ENCODE results near the gene DCST2. TPM values are rescaled to one million over a fixed set of nuclear protein-coding genes. Genes with fewer than 3 reads are reported as not detected.

The DCST2 gene
- total RNA-seq, 1 donor from 2014 or later: 0.80 TPM

- H3K27me3 Mint-ChIP-seq (ENCODE audit: low read depth): no peaks in the 10 kb centered on the region
- no peak overlapping the region for H3K27ac Mint-ChIP-seq
- no peak for DNase-seq (ENCODE audit: low spot score)
- H3K36me3 Mint-ChIP-seq (ENCODE audit: low read depth): no peaks in the 10 kb centered on the region
- H3K4me3 Mint-ChIP-seq (ENCODE audit: low read depth): no peak overlapping the region
- no peaks in the 10 kb centered on the region for H3K9me3 Mint-ChIP-seq
- H3K4me1 Mint-ChIP-seq (ENCODE audit: low read depth): no peaks in the 10 kb centered on the region
- intact Hi-C loops (cut with micrococcal nuclease): no loop called here
Observed at GRCh38 chr1:155026154-155026553, 7.4 kb downstream of the DCST2 start.

- no peak overlapping the region for H3K27ac Mint-ChIP-seq
- H3K27me3 Mint-ChIP-seq (ENCODE audit: low read depth): no peaks in the 10 kb centered on the region
- no peaks in the 10 kb centered on the region for H3K9me3 Mint-ChIP-seq
- H3K4me3 Mint-ChIP-seq (ENCODE audit: low read depth): no peak overlapping the region
- peaks cover 9% of the 10 kb centered on the region for H3K36me3 Mint-ChIP-seq (ENCODE audit: low read depth)
- intact Hi-C loops (cut with micrococcal nuclease): no loop called here
- H3K4me1 Mint-ChIP-seq (ENCODE audit: low read depth): peaks cover 8% of the 10 kb centered on the region
- DNase-seq (ENCODE audit: low spot score): no peak
Observed at GRCh38 chr1:155024315-155024714, 9.3 kb downstream of the DCST2 start.

GRCh38 chr1:155023627-155024026 is 10.0 kb downstream of the DCST2 start:
- Mint-ChIP-seq H3K36me3 (ENCODE audit: low read depth) (peaks cover 16% of the 10 kb centered on the region), H3K27me3 (ENCODE audit: low read depth) (no peaks in the 10 kb centered on the region), H3K9me3 (no peaks in the 10 kb centered on the region), H3K4me1 (ENCODE audit: low read depth) (peaks cover 10% of the 10 kb centered on the region), H3K27ac (no peak overlapping the region), H3K4me3 (ENCODE audit: low read depth) (no peak overlapping the region)
- intact Hi-C loops (cut with micrococcal nuclease): no loop called here
- DNase-seq (ENCODE audit: low spot score): no peak

GRCh38 chr1:155022927-155023236 is 10.7 kb downstream of the DCST2 start:
- Mint-ChIP-seq H3K9me3 (no peaks in the 10 kb centered on the region), H3K27ac (no peak overlapping the region), H3K4me1 (ENCODE audit: low read depth) (peaks cover 11% of the 10 kb centered on the region), H3K27me3 (ENCODE audit: low read depth) (no peaks in the 10 kb centered on the region), H3K36me3 (ENCODE audit: low read depth) (peaks cover 23% of the 10 kb centered on the region), H3K4me3 (ENCODE audit: low read depth) (no peak overlapping the region)
- no peak for DNase-seq (ENCODE audit: low spot score)
- intact Hi-C loops (cut with micrococcal nuclease): no loop called here

- Mint-ChIP-seq H3K27me3 (ENCODE audit: low read depth) (no peaks in the 10 kb centered on the region), H3K4me1 (ENCODE audit: low read depth) (peaks cover 15% of the 10 kb centered on the region), H3K9me3 (no peaks in the 10 kb centered on the region), H3K36me3 (ENCODE audit: low read depth) (peaks cover 28% of the 10 kb centered on the region), H3K4me3 (ENCODE audit: low read depth) (no peak overlapping the region), H3K27ac (no peak overlapping the region)
- DNase-seq (ENCODE audit: low spot score): no peak
- intact Hi-C loops (cut with micrococcal nuclease): no loop called here
Observed at GRCh38 chr1:155022136-155022926, 11.2 kb downstream of the DCST2 start.

GRCh38 chr1:155019377-155020245 is 14.0 kb downstream of the DCST2 start:
- no peaks in the 10 kb centered on the region for H3K9me3 Mint-ChIP-seq
- H3K27ac Mint-ChIP-seq: peak overlapping the region; percentile 36
- H3K4me3 Mint-ChIP-seq (ENCODE audit: low read depth): no peak overlapping the region
- intact Hi-C loops (cut with micrococcal nuclease): no loop called here
- peaks cover 49% of the 10 kb centered on the region for H3K36me3 Mint-ChIP-seq (ENCODE audit: low read depth)
- H3K4me1 Mint-ChIP-seq (ENCODE audit: low read depth): peaks cover 32% of the 10 kb centered on the region
- no peak for DNase-seq (ENCODE audit: low spot score)
- no peaks in the 10 kb centered on the region for H3K27me3 Mint-ChIP-seq (ENCODE audit: low read depth)

GRCh38 chr1:155018617-155019348 is 14.8 kb downstream of the DCST2 start:
- Mint-ChIP-seq H3K4me1 (ENCODE audit: low read depth) (peaks cover 37% of the 10 kb centered on the region), H3K36me3 (ENCODE audit: low read depth) (peaks cover 57% of the 10 kb centered on the region), H3K4me3 (ENCODE audit: low read depth) (no peak overlapping the region), H3K27me3 (ENCODE audit: low read depth) (no peaks in the 10 kb centered on the region), H3K27ac (no peak overlapping the region), H3K9me3 (no peaks in the 10 kb centered on the region)
- DNase-seq (ENCODE audit: low spot score): no peak
- intact Hi-C loops (cut with micrococcal nuclease): no loop called here

- DNase-seq (ENCODE audit: low spot score): no peak
- no peaks in the 10 kb centered on the region for H3K27me3 Mint-ChIP-seq (ENCODE audit: low read depth)
- intact Hi-C loops (cut with micrococcal nuclease): loop anchor here (1.0 to 2.0 kb wide), 6 partner anchors 10 to 67 kb away; partner anchors contain the start of genes CKS1B and FLAD1
- H3K36me3 Mint-ChIP-seq (ENCODE audit: low read depth): peaks cover 65% of the 10 kb centered on the region
- H3K27ac Mint-ChIP-seq: peak overlapping the region; percentile 46
- no peak overlapping the region for H3K4me3 Mint-ChIP-seq (ENCODE audit: low read depth)
- H3K4me1 Mint-ChIP-seq (ENCODE audit: low read depth): peaks cover 44% of the 10 kb centered on the region
- H3K9me3 Mint-ChIP-seq: no peaks in the 10 kb centered on the region
Observed at GRCh38 chr1:155017946-155018316, 15.7 kb downstream of the DCST2 start.

- Mint-ChIP-seq H3K9me3 (no peaks in the 10 kb centered on the region), H3K27ac (peak overlapping the region; percentile 22), H3K36me3 (ENCODE audit: low read depth) (peaks cover 72% of the 10 kb centered on the region), H3K27me3 (ENCODE audit: low read depth) (no peaks in the 10 kb centered on the region), H3K4me3 (ENCODE audit: low read depth) (no peak overlapping the region), H3K4me1 (ENCODE audit: low read depth) (peaks cover 51% of the 10 kb centered on the region)
- intact Hi-C loops (cut with micrococcal nuclease): loop anchor here (1.0 to 2.0 kb wide), 6 partner anchors 9 to 68 kb away; partner anchors contain the start of genes CKS1B and FLAD1
- DNase-seq (ENCODE audit: low spot score): peak; percentile 82
Observed at GRCh38 chr1:155017041-155017945, 16.3 kb downstream of the DCST2 start.

- Mint-ChIP-seq H3K36me3 (ENCODE audit: low read depth) (peaks cover 77% of the 10 kb centered on the region), H3K27ac (peak overlapping the region; percentile 51), H3K9me3 (no peaks in the 10 kb centered on the region), H3K27me3 (ENCODE audit: low read depth) (no peaks in the 10 kb centered on the region), H3K4me3 (ENCODE audit: low read depth) (peak overlapping the region; percentile 51), H3K4me1 (ENCODE audit: low read depth) (peaks cover 54% of the 10 kb centered on the region)
- DNase-seq (ENCODE audit: low spot score): no peak
- intact Hi-C loops (cut with micrococcal nuclease): loop anchor here (2.0 kb wide), 2 partner anchors 36 to 68 kb away; no protein-coding TSS in a partner anchor
Observed at GRCh38 chr1:155016231-155016831, 17.2 kb downstream of the DCST2 start.

GRCh38 chr1:155015527-155016230 is 17.9 kb downstream of the DCST2 start:
- Mint-ChIP-seq H3K4me1 (ENCODE audit: low read depth) (peaks cover 56% of the 10 kb centered on the region), H3K27me3 (ENCODE audit: low read depth) (no peaks in the 10 kb centered on the region), H3K9me3 (no peaks in the 10 kb centered on the region), H3K27ac (peak overlapping the region; percentile 42), H3K4me3 (ENCODE audit: low read depth) (peak overlapping the region; percentile 41), H3K36me3 (ENCODE audit: low read depth) (peaks cover 83% of the 10 kb centered on the region)
- DNase-seq (ENCODE audit: low spot score): no peak
- intact Hi-C loops (cut with micrococcal nuclease): loop anchor here (2.0 kb wide), 2 partner anchors 37 to 69 kb away; no protein-coding TSS in a partner anchor
